SK-N-SH (cell line): ENCODE data around the gene SOX15. TPM values are rescaled to one million over a fixed set of nuclear protein-coding genes. Genes with fewer than 3 reads are reported as not detected.
A peak's percentile ranks its signal among the peaks of the same experiment; 100 is the strongest.

ENCODE experiments used
- CTCF ChIA-PET: fragments of 300-600, 350-600 bp; formaldehyde crosslinking; extraction: SDS; loops from one replicate; lab custom pipeline; 2021; lab: Yijun Ruan, JAX
- POLR2A ChIA-PET: fragments of 350-600 bp; sonication (Branson Sonifier 250); formaldehyde crosslinking; extraction: SDS; loops from one replicate; lab custom pipeline; 2020; ENCODE audit warnings: antibody characterized with exemption, inconsistent platforms; lab: Yijun Ruan, JAX
- DNase-seq: peaks from one replicate; pipeline ENCODE4 v3.0.0; 2012
- H2AFZ ChIP-seq: fragments of 200-600 bp; sonication (generic); 2 replicates; pipeline ENCODE4 v1.8.1; 2016; ENCODE audit warnings: antibody characterized with exemption, mild to moderate bottlenecking, low read depth
- H3F3A ChIP-seq: fragments of 200-600 bp; sonication (generic); replicated peaks from 2 replicates; pipeline ENCODE3; 2016; ENCODE audit warnings: antibody characterized with exemption, mild to moderate bottlenecking; ENCODE audit not compliant: insufficient read depth
- H3K27ac ChIP-seq, 2 experiments: fragments of 200-500 bp in 1 of 2; fragments of 200-600 bp in 1 of 2; sonication (Bioruptor generic) in 1 of 2; sonication (generic), shearing (Covaris generic) in 1 of 2; 2 replicates each; pipeline versions ENCODE4 v1.5.1 to v1.6.1; 2014 to 2016; ENCODE audit warnings: low read depth in 2 of 2, inconsistent platforms in 1 of 2, low read length in 1 of 2, mild to moderate bottlenecking in 1 of 2, mixed read lengths in 1 of 2
- H3K27me3 ChIP-seq: fragments of 200-600 bp; sonication (generic), shearing (Covaris generic); 2 replicates; pipeline ENCODE4 v1.6.1; 2016; ENCODE audit warnings: mixed run types; ENCODE audit not compliant: insufficient read depth
- H3K36me3 ChIP-seq, 2 experiments: fragments of 200-500 bp in 1 of 2; fragments of 200-600 bp in 1 of 2; sonication (Bioruptor generic) in 1 of 2; sonication (generic) in 1 of 2; replicated peaks in 1 of 2; 2 replicates each; pipeline versions ENCODE3 to v1.5.1; 2014 to 2016; ENCODE audit warnings: low read length in 1 of 2, mild to moderate bottlenecking in 1 of 2; ENCODE audit not compliant: insufficient read depth in 2 of 2, control insufficient read depth in 1 of 2
- H3K4me1 ChIP-seq, 2 experiments: fragments of 200-500 bp in 1 of 2; fragments of 200-600 bp in 1 of 2; sonication (Bioruptor generic) in 1 of 2; sonication (generic), shearing (Covaris generic) in 1 of 2; 2 replicates each; pipeline versions ENCODE4 v1.5.1 to v1.6.1; 2014 to 2016; ENCODE audit warnings: low read depth in 1 of 2, low read length in 1 of 2, mixed run types in 1 of 2; ENCODE audit not compliant: insufficient read depth in 2 of 2, control insufficient read depth in 1 of 2
- H3K4me2 ChIP-seq: fragments of 200-600 bp; sonication (generic), shearing (Covaris generic); 2 replicates; pipeline ENCODE4 v1.6.1; 2017; ENCODE audit warnings: mixed run types
- H3K4me3 ChIP-seq, 2 experiments: fragments of 200-500 bp in 1 of 2; fragments of 200-600 bp in 1 of 2; sonication (Bioruptor generic) in 1 of 2; sonication (generic), shearing (Covaris generic) in 1 of 2; 2 replicates each; pipeline versions ENCODE4 v1.5.1 to v1.8.1; 2014 to 2016; ENCODE audit warnings: low read depth in 2 of 2, inconsistent platforms in 1 of 2, low read length in 1 of 2, mild to moderate bottlenecking in 1 of 2, mixed read lengths in 1 of 2, moderate library complexity in 1 of 2
- H3K79me2 ChIP-seq: fragments of 200-600 bp; sonication (generic); 2 replicates; pipeline ENCODE4 v1.8.1; 2017; ENCODE audit warnings: mild to moderate bottlenecking; ENCODE audit not compliant: insufficient read depth
- H3K9ac ChIP-seq: fragments of 200-600 bp; sonication (generic); 2 replicates; pipeline ENCODE4 v1.6.1; 2017; ENCODE audit warnings: mixed run types
- H3K9me2 ChIP-seq: fragments of 200-600 bp; sonication (generic); 2 replicates; pipeline ENCODE4 v1.6.1; 2017; ENCODE audit warnings: mixed run types
- H3K9me3 ChIP-seq: fragments of 200-600 bp; sonication (generic); 2 replicates; pipeline ENCODE4 v1.6.1; 2017; ENCODE audit warnings: mixed run types, mild to moderate bottlenecking, moderate library complexity
- H4K20me1 ChIP-seq: fragments of 200-600 bp; sonication (generic); 2 replicates; pipeline ENCODE4 v1.6.1; 2017; ENCODE audit warnings: mild to moderate bottlenecking, mixed run types; ENCODE audit not compliant: insufficient read depth
- CHD2 ChIP-seq: fragments of 150-350 bp; IDR thresholded peaks from 2 replicates; pipeline ENCODE4 v1.6.1; 2018; ENCODE audit warnings: low read length; ENCODE audit not compliant: partially characterized antibody
- GABPA ChIP-seq: IDR thresholded peaks from 2 replicates; pipeline ENCODE4 v1.4.0; 2012; ENCODE audit warnings: low read depth, mild to moderate bottlenecking
- MXI1 ChIP-seq: IDR thresholded peaks from 2 replicates; pipeline ENCODE4 v1.6.1; 2012; ENCODE audit warnings: mild to moderate bottlenecking, low read depth, low read length, improper control_type of control experiment
- NRF1 ChIP-seq: IDR thresholded peaks from 2 replicates; pipeline ENCODE4 v1.6.1; 2012; ENCODE audit warnings: low read depth, mild to moderate bottlenecking, low read length
- POLR2AphosphoS5 ChIP-seq: IDR thresholded peaks from 2 replicates; pipeline ENCODE4 v1.6.1; 2012; ENCODE audit warnings: low read depth, low read length
- SIN3A ChIP-seq: IDR thresholded peaks from 2 replicates; pipeline ENCODE4 v1.6.1; 2012; ENCODE audit warnings: low read depth, mild to moderate bottlenecking, low read length, moderate library complexity, borderline replicate concordance
- SMC3 ChIP-seq: IDR thresholded peaks from 2 replicates; pipeline ENCODE4 v1.6.1; 2012; ENCODE audit warnings: low read depth, low read length, improper control_type of control experiment
- TAF1 ChIP-seq: IDR thresholded peaks from 2 replicates; pipeline ENCODE4 v1.6.1; 2012; ENCODE audit warnings: low read depth, mild to moderate bottlenecking, low read length, moderate library complexity, borderline replicate concordance
- TCF12 ChIP-seq: IDR thresholded peaks from 2 replicates; pipeline ENCODE4 v1.4.0; 2012
- YY1 ChIP-seq: IDR thresholded peaks from 2 replicates; pipeline ENCODE4 v1.4.0; 2012; ENCODE audit warnings: low read depth, mild to moderate bottlenecking
- WGBS: methylation state at CpG from one replicate; pipeline ENCODE4 v1.1.6; 2017; ENCODE audit warnings: low lambda C conversion rate; 5-methylcytosine and 5-hydroxymethylcytosine counted together
- polyA plus RNA-seq, 3 experiments: library from polyadenylated mRNA; depleted of rRNA; stranded (reverse); fragments of >200 nt; gene quantifications; 2 replicates each; pipeline ENCODE4 v1.2.3, GENCODE V29; 2012
- TF ChIP-seq, protein P1 (sequence below): IDR thresholded peaks from 2 replicates; pipeline ENCODE4 v1.4.0; 2012; ENCODE audit warnings: low read depth, borderline replicate concordance
- TF ChIP-seq, protein P2 (sequence below): IDR thresholded peaks from 2 replicates; pipeline ENCODE4 v1.4.0; 2012; ENCODE audit warnings: low read depth, borderline replicate concordance
- TF ChIP-seq, protein P3 (sequence below): fragments of 200-600 bp; sonication (generic); IDR thresholded peaks from 2 replicates; pipeline ENCODE4 v1.6.1; 2017; ENCODE audit warnings: antibody characterized with exemption, mild to moderate bottlenecking, moderate library complexity
- TF ChIP-seq, protein P4 (sequence below): IDR thresholded peaks from 2 replicates; pipeline ENCODE4 v1.4.0; 2012; ENCODE audit warnings: low read depth
- TF ChIP-seq, protein P5 (sequence below): fragments of 150-350 bp; IDR thresholded peaks from 2 replicates; pipeline ENCODE4 v1.6.1; 2016; ENCODE audit warnings: mild to moderate bottlenecking, low read depth, low read length

SOX15 gene
- polyA plus RNA-seq, 1 of the 3 experiments (the other 2 are of a cell fraction): 1.3 TPM

DNA sequence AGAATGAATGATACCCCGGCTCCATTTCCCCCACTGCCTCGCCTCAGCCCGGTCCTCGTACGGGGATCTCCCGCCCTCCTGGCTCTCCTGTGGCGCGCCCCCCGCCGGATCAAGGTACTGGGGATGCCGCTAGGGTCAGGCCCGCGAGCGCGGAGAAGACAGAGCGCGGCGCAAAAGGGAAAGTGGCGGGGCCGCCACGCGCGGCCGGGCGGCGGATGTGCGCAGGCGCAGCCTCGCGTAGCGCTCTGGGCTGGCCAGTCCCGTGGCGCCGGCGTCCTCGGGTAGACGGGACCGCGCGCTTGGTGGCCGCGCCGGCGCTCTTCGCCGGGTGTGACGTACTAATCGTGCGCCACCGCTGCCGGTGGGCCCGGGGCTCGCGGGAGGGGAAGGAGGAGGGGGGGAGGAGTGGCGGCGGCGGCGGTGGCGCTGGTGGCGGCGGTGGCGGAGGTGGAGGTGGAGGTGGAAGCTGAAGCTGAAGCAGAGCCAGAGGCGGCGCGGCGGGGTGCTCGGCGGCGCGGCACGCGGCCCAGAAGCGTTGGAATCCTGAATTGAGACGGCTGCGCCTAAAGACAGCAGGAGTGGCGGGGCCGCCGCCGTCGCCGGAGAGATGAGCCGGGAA is 28.2 kb downstream of the SOX15 start, which contains the start of gene SENP3:
Gene SENP3, plus strand, starts transcription at position 331 of the 619 bp plus-strand sequence. CDS start 1,158 bp downstream, outside the sequence.
- TF ChIP-seq YY1: 0 out of 2 replicates have a peak, but pooled peaks have one; percentile 35
- peak; percentile 80 for TF ChIP-seq NRF1
- peak; percentile 84 for TF ChIP-seq MXI1
- peak; percentile 80; the same call in 1 of the 2 replicates for TF ChIP-seq SIN3A
- TF ChIP-seq, protein P1, sequence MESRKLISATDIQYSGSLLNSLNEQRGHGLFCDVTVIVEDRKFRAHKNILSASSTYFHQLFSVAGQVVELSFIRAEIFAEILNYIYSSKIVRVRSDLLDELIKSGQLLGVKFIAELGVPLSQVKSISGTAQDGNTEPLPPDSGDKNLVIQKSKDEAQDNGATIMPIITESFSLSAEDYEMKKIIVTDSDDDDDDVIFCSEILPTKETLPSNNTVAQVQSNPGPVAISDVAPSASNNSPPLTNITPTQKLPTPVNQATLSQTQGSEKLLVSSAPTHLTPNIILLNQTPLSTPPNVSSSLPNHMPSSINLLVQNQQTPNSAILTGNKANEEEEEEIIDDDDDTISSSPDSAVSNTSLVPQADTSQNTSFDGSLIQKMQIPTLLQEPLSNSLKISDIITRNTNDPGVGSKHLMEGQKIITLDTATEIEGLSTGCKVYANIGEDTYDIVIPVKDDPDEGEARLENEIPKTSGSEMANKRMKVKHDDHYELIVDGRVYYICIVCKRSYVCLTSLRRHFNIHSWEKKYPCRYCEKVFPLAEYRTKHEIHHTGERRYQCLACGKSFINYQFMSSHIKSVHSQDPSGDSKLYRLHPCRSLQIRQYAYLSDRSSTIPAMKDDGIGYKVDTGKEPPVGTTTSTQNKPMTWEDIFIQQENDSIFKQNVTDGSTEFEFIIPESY: peak; percentile 80; the same call in 1 of the 2 replicates
- TF ChIP-seq CHD2: peak; percentile 64
- TF ChIP-seq, protein P2, sequence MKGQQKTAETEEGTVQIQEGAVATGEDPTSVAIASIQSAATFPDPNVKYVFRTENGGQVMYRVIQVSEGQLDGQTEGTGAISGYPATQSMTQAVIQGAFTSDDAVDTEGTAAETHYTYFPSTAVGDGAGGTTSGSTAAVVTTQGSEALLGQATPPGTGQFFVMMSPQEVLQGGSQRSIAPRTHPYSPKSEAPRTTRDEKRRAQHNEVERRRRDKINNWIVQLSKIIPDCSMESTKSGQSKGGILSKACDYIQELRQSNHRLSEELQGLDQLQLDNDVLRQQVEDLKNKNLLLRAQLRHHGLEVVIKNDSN: no peak
- peak; percentile 55 for TF ChIP-seq POLR2AphosphoS5
- peak; percentile 71 for TF ChIP-seq GABPA
- no peak for TF ChIP-seq SMC3
- TF ChIP-seq, protein P3, sequence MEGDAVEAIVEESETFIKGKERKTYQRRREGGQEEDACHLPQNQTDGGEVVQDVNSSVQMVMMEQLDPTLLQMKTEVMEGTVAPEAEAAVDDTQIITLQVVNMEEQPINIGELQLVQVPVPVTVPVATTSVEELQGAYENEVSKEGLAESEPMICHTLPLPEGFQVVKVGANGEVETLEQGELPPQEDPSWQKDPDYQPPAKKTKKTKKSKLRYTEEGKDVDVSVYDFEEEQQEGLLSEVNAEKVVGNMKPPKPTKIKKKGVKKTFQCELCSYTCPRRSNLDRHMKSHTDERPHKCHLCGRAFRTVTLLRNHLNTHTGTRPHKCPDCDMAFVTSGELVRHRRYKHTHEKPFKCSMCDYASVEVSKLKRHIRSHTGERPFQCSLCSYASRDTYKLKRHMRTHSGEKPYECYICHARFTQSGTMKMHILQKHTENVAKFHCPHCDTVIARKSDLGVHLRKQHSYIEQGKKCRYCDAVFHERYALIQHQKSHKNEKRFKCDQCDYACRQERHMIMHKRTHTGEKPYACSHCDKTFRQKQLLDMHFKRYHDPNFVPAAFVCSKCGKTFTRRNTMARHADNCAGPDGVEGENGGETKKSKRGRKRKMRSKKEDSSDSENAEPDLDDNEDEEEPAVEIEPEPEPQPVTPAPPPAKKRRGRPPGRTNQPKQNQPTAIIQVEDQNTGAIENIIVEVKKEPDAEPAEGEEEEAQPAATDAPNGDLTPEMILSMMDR: no peak
- TF ChIP-seq, protein P4, sequence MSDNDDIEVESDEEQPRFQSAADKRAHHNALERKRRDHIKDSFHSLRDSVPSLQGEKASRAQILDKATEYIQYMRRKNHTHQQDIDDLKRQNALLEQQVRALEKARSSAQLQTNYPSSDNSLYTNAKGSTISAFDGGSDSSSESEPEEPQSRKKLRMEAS: 0 out of 2 replicates have a peak, but pooled peaks have one; percentile 62
- TF ChIP-seq, protein P5, sequence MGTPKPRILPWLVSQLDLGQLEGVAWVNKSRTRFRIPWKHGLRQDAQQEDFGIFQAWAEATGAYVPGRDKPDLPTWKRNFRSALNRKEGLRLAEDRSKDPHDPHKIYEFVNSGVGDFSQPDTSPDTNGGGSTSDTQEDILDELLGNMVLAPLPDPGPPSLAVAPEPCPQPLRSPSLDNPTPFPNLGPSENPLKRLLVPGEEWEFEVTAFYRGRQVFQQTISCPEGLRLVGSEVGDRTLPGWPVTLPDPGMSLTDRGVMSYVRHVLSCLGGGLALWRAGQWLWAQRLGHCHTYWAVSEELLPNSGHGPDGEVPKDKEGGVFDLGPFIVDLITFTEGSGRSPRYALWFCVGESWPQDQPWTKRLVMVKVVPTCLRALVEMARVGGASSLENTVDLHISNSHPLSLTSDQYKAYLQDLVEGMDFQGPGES: no peak
- TF ChIP-seq TAF1: 0 out of 2 replicates have a peak, but pooled peaks have one; percentile 15
- no peak for TF ChIP-seq TCF12
- Histone ChIP-seq H3K9me2 (no peaks in the 10 kb centered on the region), H2AFZ (peak within 1 kb of the TSS; percentile 85), H3K27ac (peak within 1 kb of the TSS; percentile 85 to 88), H3K4me2 (peak within 1 kb of the TSS; percentile 92), H3K79me2 (peaks cover 48% of the 10 kb centered on the region), H4K20me1 (no peaks in the 10 kb centered on the region), H3K27me3 (no peaks in the 10 kb centered on the region), H3F3A (peaks cover 8% of the 10 kb centered on the region), H3K9me3 (no peaks in the 10 kb centered on the region), H3K36me3 (peaks cover 24 to 28% of the 10 kb centered on the region in 2 experiments), H3K4me3 (peak within 1 kb of the TSS; percentile 88 to 90), H3K9ac (peak within 1 kb of the TSS; percentile 93), H3K4me1 (peaks cover 17 to 54% of the 10 kb centered on the region in 2 experiments)
- DNase-seq: peak; percentile 99
- WGBS: under 1% methylated on average over 42 of the region's 82 CpGs
- CTCF ChIA-PET: interaction anchor here (0.8 to 10.7 kb wide), 37 partner anchors 10 to 310 kb away, joined by 3 to 236 read pairs (median 8); partner anchors contain the start of genes CTDNEP1, KCTD11, MPDU1 and TMEM102
- POLR2A ChIA-PET: interaction anchor here (0.7 to 2.7 kb wide), 3 partner anchors 12 to 119 kb away, joined by 3 to 7 read pairs (median 5); partner anchors contain the start of gene TNFSF12
